Measurements from ENCODE around the gene TBC1D17. TPM values are rescaled to one million over a fixed set of nuclear protein-coding genes. Genes with fewer than 3 reads are reported as not detected.

Gene TBC1D17
- total RNA-seq, 1 donor from 2014 or later = 19.9 TPM

DNA sequence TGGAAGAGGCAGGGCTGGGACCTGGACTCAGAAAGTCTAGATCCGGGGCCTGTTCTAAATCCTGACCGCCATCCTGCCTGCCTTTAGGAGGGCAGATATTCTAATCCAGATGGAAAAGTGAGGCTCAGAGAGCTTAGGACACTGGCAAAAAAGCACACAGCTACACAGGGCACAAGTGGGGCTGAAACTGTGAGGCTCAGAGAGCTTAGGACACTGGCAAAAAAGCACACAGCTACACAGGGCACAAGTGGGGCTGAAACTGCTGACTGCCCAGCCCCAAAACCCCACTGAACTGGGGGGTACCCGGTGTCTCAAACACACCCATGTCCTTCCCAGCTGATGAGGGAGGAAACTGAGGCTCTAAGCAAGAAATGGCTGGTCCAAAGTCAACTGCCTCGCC, 2.3 kb upstream of the TBC1D17 start:
- no peak for DNase-seq (ENCODE audit: low read depth)

DNA sequence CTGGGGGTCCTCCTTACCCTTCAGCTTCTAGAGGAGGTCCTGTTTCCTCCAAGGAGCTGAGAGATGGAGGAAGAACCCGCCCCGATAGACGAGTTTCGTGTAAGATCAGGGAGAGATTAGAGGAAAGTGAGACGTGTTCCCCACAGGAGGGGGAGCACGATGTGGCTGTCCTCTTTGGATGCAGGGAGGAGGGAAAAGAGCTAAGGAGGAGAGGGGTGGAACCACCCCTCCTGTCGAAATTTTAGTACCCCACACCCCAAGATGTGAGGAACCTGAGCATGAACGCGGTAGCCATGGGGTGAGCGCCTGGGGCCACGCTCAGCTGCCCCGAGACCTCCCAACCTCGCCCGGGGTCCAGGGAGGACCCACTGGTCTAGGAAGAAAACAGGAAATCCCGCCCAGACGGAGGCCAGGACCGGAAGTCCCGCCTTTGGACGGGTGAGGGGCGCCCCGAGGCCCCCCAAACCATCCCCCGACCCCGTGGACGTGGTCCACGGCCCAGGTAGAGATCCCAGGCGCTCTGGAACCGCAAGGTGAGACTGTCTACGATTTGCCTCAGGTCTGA, 1.6 kb upstream of the TBC1D17 start:
- peak; percentile 67 for DNase-seq (ENCODE audit: low read depth)

- peak; percentile 98 for DNase-seq (ENCODE audit: low read depth)
These were observed 981 bp upstream of the TBC1D17 start for GRCh38 chr19:49876422-49877019.

GRCh38 chr19:49877879-49878743, 609 bp downstream of the TBC1D17 start:
- DNase-seq (ENCODE audit: low read depth) = peak; percentile 98

GRCh38 chr19:49878744-49879070, 1.2 kb downstream of the TBC1D17 start:
- DNase-seq (ENCODE audit: low read depth) = no peak

GRCh38 chr19:49879243-49879963, 1.9 kb downstream of the TBC1D17 start:
- no peak for DNase-seq (ENCODE audit: low read depth)

- DNase-seq (ENCODE audit: low read depth) = no peak
These were observed 2.8 kb downstream of the TBC1D17 start for GRCh38 chr19:49880162-49880869.

GRCh38 chr19:49881186-49881585, 3.7 kb downstream of the TBC1D17 start:
- no peak for DNase-seq (ENCODE audit: low read depth)

GRCh38 chr19:49881672-49882394, 4.3 kb downstream of the TBC1D17 start:
- no peak for DNase-seq (ENCODE audit: low read depth)

DNA sequence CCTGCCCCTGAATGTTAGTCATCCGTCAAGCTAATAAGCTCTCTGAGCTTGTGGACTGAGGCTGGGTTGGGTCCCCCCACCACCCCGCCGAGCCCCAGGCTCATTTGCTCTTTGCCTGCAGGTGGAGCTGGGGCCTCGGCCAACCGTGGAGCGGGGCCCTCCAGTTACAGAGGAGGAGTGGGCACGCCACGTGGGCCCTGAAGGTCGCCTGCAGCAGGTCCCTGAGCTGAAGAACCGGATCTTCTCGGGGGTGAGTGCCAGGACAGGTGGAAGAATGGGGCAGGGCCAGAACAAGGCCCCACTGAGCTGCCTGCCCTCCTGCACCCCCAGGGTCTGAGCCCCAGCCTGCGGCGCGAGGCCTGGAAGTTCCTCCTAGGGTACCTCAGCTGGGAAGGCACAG, 5.1 kb downstream of the TBC1D17 start:
- no peak for DNase-seq (ENCODE audit: low read depth)

GRCh38 chr19:49883094-49883493, 5.6 kb downstream of the TBC1D17 start:
- DNase-seq (ENCODE audit: low read depth) = no peak

- DNase-seq (ENCODE audit: low read depth) = no peak
These were observed 6.6 kb downstream of the TBC1D17 start for GRCh38 chr19:49884109-49884508.

GRCh38 chr19:49884760-49885159, 7.3 kb downstream of the TBC1D17 start:
- DNase-seq (ENCODE audit: low read depth) = no peak

- DNase-seq (ENCODE audit: low read depth) = no peak
These were observed 9.6 kb downstream of the TBC1D17 start for GRCh38 chr19:49887037-49887664.

GRCh38 chr19:49887665-49888509, 10.4 kb downstream of the TBC1D17 start:
- no peak for DNase-seq (ENCODE audit: low read depth)

- DNase-seq (ENCODE audit: low read depth) = no peak
These were observed 11.0 kb downstream of the TBC1D17 start for GRCh38 chr19:49888510-49888824.

GRCh38 chr19:49889038-49889686, 11.7 kb downstream of the TBC1D17 start:
- no peak for DNase-seq (ENCODE audit: low read depth)

- DNase-seq (ENCODE audit: low read depth) = no peak
These were observed 12.3 kb downstream of the TBC1D17 start for GRCh38 chr19:49889687-49890348.
